SW480 (cell line): ENCODE measurements around the gene PLCB3.

Experiments
- DNase-seq: peaks from one replicate; pipeline ENCODE4 v3.0.0-alpha.2; 2016; ENCODE audit warnings: low spot score

The PLCB3 gene

DNA sequence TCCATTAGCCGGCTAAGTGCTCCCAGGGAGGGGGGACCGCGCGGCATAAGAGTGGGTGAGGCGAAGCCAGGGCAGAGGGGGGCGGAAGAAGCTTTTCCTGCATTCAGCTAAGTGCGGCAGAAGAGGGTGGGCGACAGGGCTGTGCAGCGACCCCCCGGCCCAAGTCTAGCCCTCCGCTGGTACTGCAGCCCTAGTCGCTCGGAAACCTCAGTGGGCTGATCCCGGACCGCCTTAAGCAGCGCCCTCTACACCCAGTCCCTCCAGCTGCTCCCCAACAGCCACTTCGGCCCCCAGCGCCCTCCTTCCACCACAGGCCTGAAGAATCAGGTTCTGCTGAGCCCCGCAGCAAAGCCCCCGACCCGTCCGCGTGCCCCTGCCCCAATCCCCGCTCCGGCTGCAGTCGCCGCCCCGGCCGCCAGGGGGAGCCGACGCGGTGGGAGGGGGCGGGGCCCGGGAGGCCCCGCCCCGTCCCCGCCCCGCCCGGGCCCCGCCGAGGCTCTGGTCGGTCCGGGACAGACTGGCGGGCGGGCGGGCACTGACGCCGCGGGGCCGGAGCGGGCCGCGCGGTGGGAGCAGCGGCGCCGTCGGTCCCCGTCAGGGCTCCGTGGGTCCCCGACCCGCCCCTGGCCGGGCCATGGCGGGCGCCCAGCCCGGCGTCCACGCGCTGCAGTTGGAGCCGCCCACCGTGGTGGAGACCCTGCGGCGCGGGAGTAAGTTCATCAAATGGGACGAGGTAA lies at the start of gene PLCB3:
TSS of gene PLCB3 (plus strand) at position 515 of the 737 bp plus-strand sequence. CDS start at position 635, 120 bp downstream.
- peak; percentile 39 for DNase-seq

DNA sequence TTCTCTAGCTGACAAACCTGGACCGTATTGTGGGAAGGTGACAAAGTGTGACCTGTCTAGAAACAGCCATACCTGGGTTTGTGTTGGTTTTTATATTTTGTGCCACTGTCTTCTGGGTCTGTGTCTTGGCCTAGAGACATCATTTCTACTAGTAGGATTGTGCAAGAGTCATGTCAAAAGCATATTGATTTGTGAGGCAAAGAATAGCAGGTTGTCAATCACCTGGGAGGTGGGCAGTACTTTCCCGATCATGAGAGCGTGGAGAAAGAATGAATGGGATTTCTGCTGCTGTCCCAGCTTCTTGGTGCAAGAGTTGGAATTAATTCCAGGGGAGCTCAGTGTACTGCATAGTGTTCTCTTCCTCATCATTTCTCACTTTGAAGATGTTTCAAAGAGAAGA lies 49.8 kb upstream of the PLCB3 start:
- no peak for DNase-seq

DNA sequence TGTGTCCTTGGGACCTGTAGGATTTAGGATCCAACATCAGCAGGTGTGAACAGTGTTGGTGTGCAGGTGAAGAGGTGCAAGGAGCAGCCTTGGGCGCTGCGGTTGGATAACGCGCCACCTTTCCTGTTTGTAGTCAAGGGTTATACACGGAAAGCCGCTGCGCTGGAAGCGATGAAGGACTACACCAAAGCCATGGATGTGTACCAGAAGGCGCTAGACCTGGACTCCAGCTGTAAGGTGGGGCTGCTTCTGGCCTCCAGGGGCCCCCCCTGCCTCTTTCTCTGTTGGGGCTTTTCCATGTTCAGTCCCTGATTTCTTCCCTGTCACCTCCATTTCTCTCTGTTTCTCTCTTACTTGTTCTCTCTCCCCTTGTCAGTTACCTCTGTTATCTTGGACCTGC lies 48.3 kb upstream of the PLCB3 start:
- no peak for DNase-seq

DNA sequence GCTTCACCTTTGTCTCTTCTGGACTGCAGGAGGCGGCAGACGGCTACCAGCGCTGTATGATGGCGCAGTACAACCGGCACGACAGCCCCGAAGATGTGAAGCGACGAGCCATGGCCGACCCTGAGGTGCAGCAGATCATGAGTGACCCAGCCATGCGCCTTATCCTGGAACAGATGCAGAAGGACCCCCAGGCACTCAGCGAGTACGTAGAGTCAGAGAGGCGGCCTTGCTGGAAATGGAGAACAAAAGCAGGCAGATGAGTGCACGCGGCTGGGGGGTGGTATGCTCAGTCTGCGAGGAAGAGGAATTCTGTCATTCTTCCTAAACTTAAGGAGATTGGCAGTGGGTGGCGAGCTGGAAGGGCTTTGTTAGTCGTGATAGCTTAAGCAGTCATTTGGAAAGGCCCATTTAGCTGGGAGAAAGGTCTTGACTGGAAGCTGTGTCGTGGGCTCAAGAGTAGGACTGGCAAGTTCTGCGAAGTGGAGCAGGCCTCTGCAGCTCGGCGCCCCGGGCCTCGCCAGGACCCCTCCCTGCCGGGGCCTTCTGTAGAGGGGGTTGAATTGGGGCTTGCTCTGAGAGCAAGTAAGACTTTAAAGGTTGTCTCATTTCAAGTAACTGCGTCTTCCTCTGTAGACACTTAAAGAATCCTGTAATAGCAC lies 47.8 kb upstream of the PLCB3 start:
- DNase-seq, result no peak

DNA sequence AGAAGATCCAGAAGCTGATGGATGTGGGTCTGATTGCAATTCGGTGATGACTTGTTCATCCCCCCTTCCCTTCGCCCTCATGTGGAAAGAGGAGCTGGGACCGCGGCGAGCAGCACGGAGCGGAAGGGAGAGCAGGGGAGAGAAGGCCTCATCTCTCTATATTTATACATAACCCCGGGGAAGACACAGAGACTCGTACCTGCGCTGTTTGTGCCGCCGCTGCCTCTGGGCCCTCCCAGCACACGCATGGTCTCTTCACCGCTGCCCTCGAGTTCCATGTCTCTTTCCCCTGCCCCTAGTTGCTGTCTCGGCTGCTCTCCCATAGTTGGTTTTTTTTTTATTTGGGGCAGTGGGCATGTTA lies 47.3 kb upstream of the PLCB3 start:
- no peak for DNase-seq

DNA sequence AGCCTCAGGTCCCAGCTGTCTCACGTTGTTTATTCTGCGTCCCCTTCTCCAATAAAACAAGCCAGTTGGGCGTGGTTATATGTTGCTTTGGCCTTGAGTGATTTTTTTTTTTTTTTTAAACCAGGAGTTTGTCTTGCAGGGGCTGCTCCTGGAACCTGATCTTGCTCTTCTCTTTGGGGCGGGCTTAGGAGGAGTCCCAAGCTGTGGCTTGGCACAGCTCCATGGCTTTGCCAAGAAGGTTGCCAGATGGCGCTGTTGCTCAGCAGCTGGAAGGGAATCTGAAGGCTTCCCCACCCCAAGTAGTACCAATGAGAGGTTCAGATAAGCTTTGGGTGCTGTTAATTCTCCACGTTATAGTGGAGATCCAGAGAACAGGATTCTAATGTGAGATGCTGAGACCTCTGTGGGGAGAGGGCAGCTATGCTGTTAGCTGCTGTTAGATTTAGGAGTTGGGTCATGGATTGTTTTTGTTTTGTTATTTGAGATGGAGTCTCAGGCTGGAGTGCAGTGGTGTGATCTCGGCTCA lies 46.8 kb upstream of the PLCB3 start:
- DNase-seq, result peak; percentile 79

DNA sequence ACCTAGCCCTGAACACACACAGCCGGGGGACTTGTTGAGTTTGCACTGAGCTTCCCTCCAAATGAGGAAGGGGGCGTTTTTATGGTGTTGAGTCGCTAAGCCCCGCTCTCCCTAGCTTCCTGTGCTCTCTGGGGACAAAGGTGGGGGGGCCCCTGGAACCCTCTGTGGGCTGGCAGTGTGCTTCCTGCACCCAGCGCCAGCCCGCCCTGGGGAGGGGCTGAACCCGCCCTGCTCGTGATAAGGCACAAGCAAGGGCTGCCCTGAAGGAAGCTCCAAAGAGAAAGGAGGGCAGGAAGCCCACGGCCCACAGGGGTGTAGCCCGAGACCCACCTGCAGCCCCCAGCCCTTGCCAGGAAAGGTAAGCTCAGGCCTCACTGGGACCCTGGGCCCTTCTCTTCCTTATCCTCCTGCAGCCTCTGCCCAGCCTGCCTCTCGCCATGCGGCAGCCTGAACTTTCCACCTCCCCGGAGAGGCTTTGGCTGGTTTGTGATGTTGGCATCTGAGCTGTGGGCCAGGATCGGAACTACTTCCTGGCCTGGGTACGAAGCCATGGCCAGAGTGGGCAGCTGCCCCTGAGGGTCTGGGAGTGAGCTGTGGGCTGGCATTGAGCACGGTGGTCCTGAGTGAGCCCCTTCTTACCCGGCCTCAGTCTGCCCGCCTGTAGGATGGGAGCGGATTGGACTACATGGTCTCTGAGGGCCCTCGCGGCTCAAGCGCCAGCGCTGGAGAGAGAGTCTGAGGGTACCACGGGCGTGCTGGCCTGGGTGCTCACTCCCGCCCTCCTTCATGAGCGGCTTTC lies 44.7 kb upstream of the PLCB3 start, which contains the start of gene FERMT3:
TSS of gene FERMT3 (plus strand) at position 265 of the 799 bp plus-strand sequence. CDS start 644 bp downstream, outside the sequence.
- no peak for DNase-seq

DNA sequence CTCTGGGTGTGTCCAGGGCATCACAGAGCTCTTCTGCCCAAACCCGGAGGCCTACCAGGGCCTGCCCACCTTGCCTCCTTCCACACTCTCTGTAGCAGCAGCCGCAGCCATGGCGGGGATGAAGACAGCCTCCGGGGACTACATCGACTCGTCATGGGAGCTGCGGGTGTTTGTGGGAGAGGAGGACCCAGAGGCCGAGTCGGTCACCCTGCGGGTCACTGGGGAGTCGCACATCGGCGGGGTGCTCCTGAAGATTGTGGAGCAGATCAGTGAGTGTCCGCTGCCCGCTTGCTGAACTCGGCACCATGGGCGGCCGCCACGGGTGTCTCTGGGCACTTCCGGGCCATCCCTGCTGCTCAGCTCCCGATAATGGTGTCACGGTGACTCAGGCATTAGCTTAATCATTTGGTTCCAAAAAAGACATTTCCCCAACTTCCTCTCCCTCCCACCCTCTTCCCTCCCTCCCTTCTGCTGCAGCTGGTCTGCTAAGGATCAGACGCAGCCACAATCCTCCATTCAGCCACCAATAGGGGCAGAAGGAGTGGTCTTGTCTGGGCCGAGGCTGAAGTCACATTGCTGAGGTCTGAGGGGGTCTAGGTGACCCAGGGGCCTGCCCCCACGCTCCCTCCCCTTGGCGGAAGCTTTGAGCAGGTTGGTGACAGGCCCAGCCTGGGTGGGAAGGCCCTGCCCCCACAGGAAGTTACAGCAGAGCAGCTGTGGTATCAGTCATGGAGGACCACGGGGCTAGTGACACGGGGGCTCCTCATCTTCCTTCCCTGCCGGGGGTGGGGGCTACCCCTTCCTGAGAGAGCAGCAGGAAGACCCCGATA lies 43.9 kb upstream of the PLCB3 start:
- no peak for DNase-seq

DNA sequence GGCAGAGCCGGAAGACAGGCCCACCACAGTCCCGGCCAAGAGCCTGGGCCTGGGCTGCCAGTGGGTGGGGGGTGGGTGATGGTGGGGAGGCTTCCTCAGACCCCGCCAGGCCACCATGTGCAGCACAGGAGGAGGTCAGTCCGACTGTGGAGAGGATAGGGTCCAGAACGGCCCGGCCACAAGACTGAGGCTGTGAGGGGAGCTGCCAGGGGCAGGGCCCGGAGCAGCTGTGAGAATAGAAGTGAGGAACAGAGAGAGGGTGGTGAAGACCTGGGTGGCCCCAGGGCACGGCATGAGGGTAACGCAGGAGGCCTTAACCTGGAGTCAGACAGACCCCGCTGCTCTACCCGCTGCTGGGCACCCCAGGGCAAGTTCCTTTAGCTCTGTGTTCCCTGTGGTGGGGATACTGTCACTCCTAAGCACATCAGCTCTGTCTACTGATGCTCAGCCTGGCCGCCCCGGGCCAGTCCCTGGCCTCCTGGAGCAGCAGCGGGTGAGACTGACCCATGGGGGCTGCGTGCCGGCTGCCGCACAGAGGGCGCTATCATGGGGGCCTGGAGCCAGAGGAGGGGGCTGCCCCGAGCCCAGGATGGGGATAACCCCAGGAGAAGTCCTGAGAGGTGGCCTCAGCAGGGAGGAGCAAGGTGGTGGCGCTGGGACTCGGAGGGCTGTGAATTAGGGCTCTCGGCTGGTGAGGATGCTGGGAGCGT lies 43.1 kb upstream of the PLCB3 start:
- no peak for DNase-seq

DNA sequence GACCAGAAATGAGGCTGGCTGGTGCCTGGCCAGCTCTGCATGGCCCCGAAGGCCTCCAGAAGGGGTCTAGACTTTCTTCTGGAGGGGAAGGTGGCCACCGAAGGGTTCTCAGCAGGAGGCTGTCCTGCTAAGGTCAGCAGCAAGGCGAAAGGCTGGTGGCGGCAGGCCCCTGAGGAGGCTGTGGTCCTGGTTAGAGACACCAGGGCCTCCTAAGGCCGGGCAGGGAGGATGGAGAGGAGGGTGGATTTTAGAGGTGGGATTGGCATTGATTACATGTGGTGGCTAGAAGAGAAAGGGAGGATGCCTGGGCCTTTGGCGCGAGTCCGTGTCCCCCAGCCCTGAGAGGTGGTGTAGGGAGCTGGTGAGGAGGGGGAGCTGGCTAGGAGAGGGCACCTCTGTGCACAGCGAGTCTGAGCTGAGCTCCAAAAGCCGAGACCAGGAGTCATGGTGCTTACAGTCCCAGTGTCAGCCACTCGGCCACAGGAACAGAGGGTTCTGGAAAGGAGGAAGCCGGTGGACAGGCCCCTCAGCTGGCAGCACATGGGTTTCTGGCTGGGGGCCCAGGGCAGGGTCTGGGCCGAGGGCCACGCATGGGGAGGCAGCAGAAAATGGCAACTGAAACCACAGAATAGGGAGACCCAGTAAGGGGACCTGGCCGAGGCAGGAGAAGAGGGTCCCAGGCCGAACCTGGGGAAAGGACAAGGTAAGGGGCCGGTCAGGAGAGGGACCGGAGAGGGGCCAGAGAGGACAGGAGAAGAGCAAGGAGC lies 42.4 kb upstream of the PLCB3 start:
- DNase-seq, result no peak

DNA sequence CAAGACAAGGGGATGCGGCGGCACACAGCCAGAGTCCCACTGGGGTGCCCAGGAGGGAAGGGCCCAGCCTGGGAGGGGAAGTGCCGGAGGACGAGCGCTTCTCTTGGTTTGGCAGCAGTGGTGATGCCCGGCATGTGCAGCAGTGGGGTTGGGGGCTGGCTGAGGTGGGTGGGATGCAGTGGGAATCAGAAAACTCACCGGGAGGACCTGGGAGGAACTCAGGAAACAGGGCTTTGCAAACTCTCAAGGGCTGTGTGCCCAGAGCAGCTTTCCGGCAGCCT lies 41.8 kb upstream of the PLCB3 start:
- DNase-seq, result no peak

DNA sequence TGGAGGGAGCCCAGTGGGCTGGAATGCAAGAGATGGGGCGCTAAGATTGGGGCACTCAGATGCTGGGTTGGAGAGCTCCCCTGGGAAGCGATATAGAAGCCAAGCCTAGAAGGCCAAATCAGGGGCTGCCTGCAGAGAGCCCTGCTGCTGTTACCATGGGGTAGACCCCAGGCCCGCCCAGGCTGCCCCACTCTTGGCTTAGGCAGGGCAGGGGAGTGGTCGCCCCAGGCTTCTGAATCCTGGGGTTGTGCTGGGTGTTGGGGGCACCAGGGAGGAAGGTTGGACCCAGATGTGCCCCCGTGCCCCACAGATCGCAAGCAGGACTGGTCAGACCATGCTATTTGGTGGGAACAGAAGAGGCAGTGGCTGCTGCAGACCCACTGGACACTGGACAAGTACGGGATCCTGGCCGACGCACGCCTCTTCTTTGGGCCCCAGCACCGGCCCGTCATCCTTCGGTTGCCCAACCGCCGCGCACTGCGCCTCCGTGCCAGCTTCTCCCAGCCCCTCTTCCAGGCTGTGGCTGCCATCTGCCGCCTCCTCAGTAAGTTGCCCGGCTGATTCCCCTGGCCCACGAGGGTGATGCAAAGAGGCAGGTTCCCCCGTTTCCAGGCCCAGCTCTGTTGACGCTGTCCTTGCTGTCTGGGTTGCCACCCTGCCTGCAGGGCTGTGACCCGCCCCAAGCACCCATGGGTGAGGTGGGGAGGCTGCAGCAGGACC lies 40.9 kb upstream of the PLCB3 start:
- no peak for DNase-seq

DNA sequence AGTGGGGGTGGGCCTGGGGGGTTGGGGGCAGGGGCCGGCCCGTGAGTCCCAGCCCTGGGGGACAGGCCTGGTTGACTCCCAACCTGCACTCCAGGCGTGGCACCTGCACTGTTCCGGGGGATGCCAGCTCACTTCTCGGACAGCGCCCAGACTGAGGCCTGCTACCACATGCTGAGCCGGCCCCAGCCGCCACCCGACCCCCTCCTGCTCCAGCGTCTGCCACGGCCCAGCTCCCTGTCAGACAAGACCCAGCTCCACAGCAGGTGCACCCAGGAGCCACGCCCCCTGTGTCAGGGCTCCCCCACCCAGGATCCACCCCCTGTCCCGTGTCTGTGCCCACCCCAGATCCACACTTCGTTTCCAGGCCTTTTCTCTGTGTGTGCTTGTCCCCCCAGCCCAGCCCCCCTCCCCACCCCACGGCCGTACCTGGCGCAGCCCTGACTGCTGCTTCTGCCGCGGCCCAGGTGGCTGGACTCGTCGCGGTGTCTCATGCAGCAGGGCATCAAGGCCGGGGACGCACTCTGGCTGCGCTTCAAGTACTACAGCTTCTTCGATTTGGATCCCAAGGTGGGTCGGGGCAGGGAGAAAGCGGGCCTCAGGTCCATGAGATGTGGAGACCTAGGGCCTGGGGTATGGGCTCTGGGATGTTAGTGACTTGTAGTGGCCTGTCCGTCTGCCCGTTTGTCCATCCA lies 40.0 kb upstream of the PLCB3 start:
- no peak for DNase-seq

DNA sequence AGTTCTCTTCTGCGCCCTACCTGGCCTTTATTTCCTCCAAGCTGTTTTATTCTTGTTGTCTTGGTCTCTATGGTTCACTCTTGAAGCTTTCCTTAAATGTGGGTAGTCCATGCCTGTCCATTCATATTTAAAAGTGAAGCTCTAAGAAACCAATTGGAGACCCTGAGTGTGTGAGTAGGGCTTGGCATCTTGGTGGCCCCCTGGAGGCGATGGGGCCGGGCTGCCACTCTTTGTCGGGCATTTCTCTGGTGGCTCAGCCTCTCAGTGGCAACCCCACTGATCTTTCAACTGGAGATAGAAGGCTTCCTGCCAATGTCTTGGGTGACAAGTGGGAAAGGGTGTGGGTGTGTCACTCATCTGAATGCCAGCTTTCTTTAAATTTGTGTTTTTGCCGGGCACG lies 34.5 kb upstream of the PLCB3 start:
- no peak for DNase-seq

DNA sequence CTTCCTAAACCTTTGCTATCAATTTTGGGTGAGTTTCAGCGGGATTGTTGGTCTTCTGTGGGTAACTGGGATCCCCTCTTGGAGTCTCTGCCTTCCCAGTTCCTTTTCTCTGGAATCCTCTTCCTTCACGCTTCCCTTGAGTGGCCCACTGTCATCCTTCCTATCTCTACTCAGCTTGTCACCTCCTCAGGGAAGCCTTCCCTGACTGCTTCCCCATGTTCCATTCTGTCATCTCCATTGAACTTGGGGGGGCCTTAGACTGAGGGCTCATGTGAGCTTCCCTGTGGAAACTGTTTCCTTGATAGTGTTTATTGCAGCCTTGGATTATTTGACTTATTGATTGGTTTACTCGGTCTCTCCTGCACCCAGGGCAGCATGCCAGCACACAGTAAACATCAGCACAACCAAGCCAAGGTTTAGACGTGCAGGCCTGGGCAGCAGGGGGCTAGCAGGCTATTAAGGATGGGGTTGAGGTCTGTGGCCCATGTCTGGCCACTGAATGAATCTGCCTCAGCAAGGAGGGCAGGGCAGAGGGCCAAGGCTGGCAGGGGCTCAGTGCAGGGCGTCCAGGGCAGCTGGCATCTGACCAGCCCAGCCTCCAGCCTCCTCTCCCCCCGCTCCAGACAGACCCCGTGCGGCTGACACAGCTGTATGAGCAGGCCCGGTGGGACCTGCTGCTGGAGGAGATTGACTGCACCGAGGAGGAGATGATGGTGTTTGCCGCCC lies 32.5 kb upstream of the PLCB3 start:
- DNase-seq, result no peak

DNA sequence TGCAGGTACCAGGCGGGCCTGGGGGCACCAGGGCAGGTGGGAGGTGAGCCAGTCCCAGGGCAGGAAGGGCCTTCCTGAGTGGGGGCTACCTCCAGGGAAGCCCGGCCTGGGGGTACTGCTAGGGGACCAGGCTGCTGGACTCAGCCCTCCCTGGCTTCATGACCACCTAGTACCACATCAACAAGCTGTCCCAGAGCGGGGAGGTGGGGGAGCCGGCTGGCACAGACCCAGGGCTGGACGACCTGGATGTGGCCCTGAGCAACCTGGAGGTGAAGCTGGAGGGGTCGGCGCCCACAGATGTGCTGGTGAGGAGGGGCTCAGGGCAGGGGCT lies 32.0 kb upstream of the PLCB3 start:
- DNase-seq, result no peak

DNA sequence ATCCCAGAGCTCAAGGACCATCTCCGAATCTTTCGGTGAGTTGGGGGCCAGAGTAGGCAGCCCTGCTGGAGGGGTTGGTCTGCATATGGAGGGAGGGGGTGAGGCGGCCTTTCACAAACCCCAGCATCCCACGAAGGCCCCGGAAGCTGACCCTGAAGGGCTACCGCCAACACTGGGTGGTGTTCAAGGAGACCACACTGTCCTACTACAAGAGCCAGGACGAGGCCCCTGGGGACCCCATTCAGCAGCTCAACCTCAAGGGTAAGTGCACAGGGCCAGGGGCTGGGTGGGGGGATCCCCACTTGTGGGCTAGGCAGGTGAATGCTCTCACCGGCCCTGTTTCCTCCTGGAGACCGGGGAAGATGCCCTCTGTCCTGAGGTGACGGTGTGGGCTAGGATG lies 31.6 kb upstream of the PLCB3 start:
- DNase-seq, result no peak

DNA sequence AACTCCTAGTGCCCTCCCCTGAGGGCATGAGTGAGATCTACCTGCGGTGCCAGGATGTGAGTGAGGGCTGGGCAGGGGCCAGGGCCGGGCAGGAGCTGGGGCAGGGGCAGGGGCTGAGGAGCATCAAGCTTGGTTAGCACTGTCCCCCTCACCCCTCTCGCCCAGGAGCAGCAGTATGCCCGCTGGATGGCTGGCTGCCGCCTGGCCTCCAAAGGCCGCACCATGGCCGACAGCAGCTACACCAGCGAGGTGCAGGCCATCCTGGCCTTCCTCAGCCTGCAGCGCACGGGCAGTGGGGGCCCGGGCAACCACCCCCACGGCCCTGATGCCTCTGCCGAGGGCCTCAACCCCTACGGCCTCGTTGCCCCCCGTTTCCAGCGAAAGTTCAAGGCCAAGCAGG lies 31.1 kb upstream of the PLCB3 start:
- DNase-seq, result no peak

DNA sequence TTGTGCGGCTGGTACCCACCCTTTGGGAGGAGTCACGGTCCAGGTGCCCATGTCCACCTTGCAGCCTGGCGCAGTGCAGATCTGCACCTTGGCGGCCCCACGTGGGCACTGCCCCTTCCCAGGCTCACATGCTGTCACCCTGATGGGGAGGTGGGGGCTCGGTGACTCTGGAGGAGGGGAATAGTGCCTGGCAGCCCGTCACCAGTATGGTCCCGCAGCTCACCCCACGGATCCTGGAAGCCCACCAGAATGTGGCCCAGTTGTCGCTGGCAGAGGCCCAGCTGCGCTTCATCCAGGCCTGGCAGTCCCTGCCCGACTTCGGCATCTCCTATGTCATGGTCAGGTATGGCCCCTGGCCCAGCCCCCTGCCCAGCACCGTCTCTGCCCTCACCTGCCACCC lies 30.5 kb upstream of the PLCB3 start:
- no peak for DNase-seq
